GM23338 (cell line): ENCODE results near the gene CRISPLD2. TPM values are rescaled to one million over a fixed set of nuclear protein-coding genes. Genes with fewer than 3 reads are reported as not detected.

Experiments used
- ATAC-seq: fragments of 200-7000 bp; cut with Tn5 transposase; 3 replicates; pipeline ENCODE4 v1.9.1; 2020
- DNase-seq: peaks from one replicate; pipeline ENCODE4 v3.0.0-alpha.2; 2015; ENCODE audit warnings: low spot score
- H2AFZ ChIP-seq: fragments of 200-600 bp; sonication (generic); 2 replicates; pipeline ENCODE4 v1.8.0; 2016; ENCODE audit warnings: antibody characterized with exemption, mild to moderate bottlenecking, moderate library complexity
- H3F3A ChIP-seq: fragments of 200-600 bp; sonication (generic); replicated peaks from 2 replicates; pipeline ENCODE4 v1.8.0; 2017; ENCODE audit warnings: antibody characterized with exemption, mixed run types, low read depth
- H3K27ac ChIP-seq: fragments of 200-600 bp; sonication (generic); 2 replicates; pipeline ENCODE4 v1.6.1; 2016; ENCODE audit warnings: low read depth
- H3K27me3 ChIP-seq: fragments of 200-600 bp; sonication (generic); 2 replicates; pipeline ENCODE4 v1.8.0; 2016; ENCODE audit warnings: mild to moderate bottlenecking, mixed run types, moderate library complexity; ENCODE audit not compliant: insufficient read depth
- H3K36me3 ChIP-seq: fragments of 200-600 bp; sonication (generic); 2 replicates; pipeline ENCODE4 v1.8.0; 2016; ENCODE audit warnings: mild to moderate bottlenecking; ENCODE audit not compliant: insufficient read depth
- H3K4me1 ChIP-seq: fragments of 200-600 bp; sonication (generic); 2 replicates; pipeline ENCODE4 v1.8.0; 2016; ENCODE audit warnings: mild to moderate bottlenecking, moderate library complexity; ENCODE audit not compliant: insufficient read depth
- H3K4me2 ChIP-seq: fragments of 200-600 bp; sonication (generic); 2 replicates; pipeline ENCODE4 v1.7.1; 2017; ENCODE audit warnings: mixed run types
- H3K4me3 ChIP-seq: fragments of 200-600 bp; sonication (generic); 2 replicates; pipeline ENCODE4 v1.6.1; 2016; ENCODE audit warnings: mixed run types
- H3K79me2 ChIP-seq: fragments of 200-600 bp; sonication (generic); replicated peaks from 2 replicates; pipeline ENCODE4 v1.8.0; 2017; ENCODE audit warnings: mild to moderate bottlenecking; ENCODE audit not compliant: insufficient read depth
- H3K9me2 ChIP-seq: fragments of 200-600 bp; sonication (generic); 2 replicates; pipeline ENCODE4 v1.8.0; 2017; ENCODE audit not compliant: insufficient read depth
- H4K20me1 ChIP-seq: fragments of 200-600 bp; sonication (generic); replicated peaks from 2 replicates; pipeline ENCODE4 v1.8.0; 2017; ENCODE audit warnings: mild to moderate bottlenecking; ENCODE audit not compliant: insufficient read depth
- H3K27ac Mint-ChIP-seq: 2 replicates; pipeline ENCODE4 v1.8.0; 2020; ENCODE audit warnings: inconsistent platforms, mild to moderate bottlenecking, moderate library complexity, mixed read lengths
- H3K27me3 Mint-ChIP-seq: 3 replicates; pipeline ENCODE4 v1.8.0; 2022; ENCODE audit warnings: low read depth, mild to moderate bottlenecking, moderate library complexity, mixed read lengths, inconsistent platforms; ENCODE audit not compliant: insufficient read depth, poor library complexity
- H3K36me3 Mint-ChIP-seq: 3 replicates; pipeline ENCODE4 v1.8.0; 2021; ENCODE audit warnings: low read depth, mild to moderate bottlenecking, inconsistent platforms, moderate library complexity, mixed read lengths
- H3K4me1 Mint-ChIP-seq: 3 replicates; pipeline ENCODE4 v1.8.0; 2020; ENCODE audit warnings: mild to moderate bottlenecking, inconsistent platforms, mixed read lengths
- H3K4me3 Mint-ChIP-seq: 3 replicates; pipeline ENCODE4 v1.8.0; 2021; ENCODE audit warnings: moderate library complexity, mild to moderate bottlenecking, inconsistent platforms, mixed read lengths
- H3K9me3 Mint-ChIP-seq: 3 replicates; pipeline ENCODE4 v1.8.0; 2020; ENCODE audit warnings: moderate library complexity, mild to moderate bottlenecking, inconsistent platforms, mixed read lengths
- CREB1 ChIP-seq: fragments of 250-450 bp; sonication (Bioruptor Pico); IDR thresholded peaks from 2 replicates; pipeline ENCODE4 v1.5.0; 2020; ENCODE audit warnings: low read depth, mild to moderate bottlenecking, moderate library complexity
- EZH2 ChIP-seq: fragments of 200-600 bp; sonication (generic); IDR thresholded peaks from one replicate; pipeline ENCODE4 v1.8.0; 2017; ENCODE audit warnings: antibody characterized with exemption, mild to moderate bottlenecking, low read depth; ENCODE audit not compliant: unreplicated experiment
- EZH2phosphoT487 ChIP-seq: fragments of 200-600 bp; sonication (generic); IDR thresholded peaks from one replicate; pipeline ENCODE4 v1.8.1; 2018; ENCODE audit warnings: antibody characterized with exemption; ENCODE audit not compliant: unreplicated experiment
- JUNB ChIP-seq: IDR thresholded peaks from one replicate; pipeline ENCODE4 v1.6.1; 2016; ENCODE audit warnings: antibody characterized with exemption; ENCODE audit not compliant: unreplicated experiment
- NANOG ChIP-seq: IDR thresholded peaks from 2 replicates; pipeline ENCODE4 v1.6.1; 2016; ENCODE audit warnings: antibody characterized with exemption, borderline replicate concordance
- POLR2AphosphoS5 ChIP-seq: IDR thresholded peaks from 2 replicates; pipeline ENCODE4 v1.6.1; 2016; ENCODE audit warnings: antibody characterized with exemption, low read depth
- ZNF331 ChIP-seq: fragments of 250-450 bp; sonication (Bioruptor Pico); IDR thresholded peaks from 2 replicates; pipeline ENCODE4 v1.5.0; 2020; ENCODE audit warnings: low read depth, mild to moderate bottlenecking, moderate library complexity
- polyA plus RNA-seq: library from polyadenylated mRNA; unstranded; fragments of >200 nt; fragmentation: Nextera tagmentation; extraction: Ambion mirVana; gene quantifications from 2 replicates; pipeline ENCODE4 v1.2.1, GENCODE V29; 2016
- total RNA-seq: library from RNA; depleted of rRNA; stranded (reverse); fragments of >200 nt; shearing (Covaris generic); gene quantifications from 2 replicates; pipeline ENCODE4 v1.2.3, GENCODE V29; 2014
- TF ChIP-seq, protein P1 (sequence below), 2 experiments: fragments of 200-600 bp in 1 of 2; sonication (generic) in 1 of 2; conservative IDR thresholded peaks; 2 replicates each; pipeline versions ENCODE4 v1.5.1 to v1.6.1; 2016 to 2017; ENCODE audit warnings: antibody characterized with exemption in 2 of 2, low read depth in 2 of 2, mild to moderate bottlenecking in 2 of 2, moderate library complexity in 1 of 2
- TF ChIP-seq, protein P2 (sequence below): IDR thresholded peaks from 2 replicates; pipeline ENCODE4 v1.6.1; 2016; ENCODE audit warnings: antibody characterized with exemption

Gene CRISPLD2
- total and polyA plus RNA-seq, 2 experiments from 2014 or later, result 2.6 to 8.3 TPM

DNA sequence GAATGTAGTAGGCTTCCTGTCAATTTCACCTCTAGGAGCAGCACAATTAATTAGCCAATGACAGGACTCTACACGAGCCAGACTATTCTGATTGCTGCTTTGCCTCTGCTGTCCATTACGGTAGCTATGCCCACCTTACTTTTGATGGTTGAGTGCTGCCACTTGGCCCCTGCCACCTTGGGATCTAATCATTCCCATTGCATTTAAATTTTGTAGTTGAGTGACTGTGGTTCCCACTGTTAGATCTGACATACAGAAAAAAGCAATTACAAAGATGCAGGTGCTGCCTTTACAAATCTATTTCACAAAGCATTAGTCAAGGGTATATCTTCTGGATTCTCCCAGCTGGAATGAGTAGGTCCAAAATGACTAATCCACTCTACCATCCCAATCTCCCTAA, 39.9 kb downstream of the CRISPLD2 start:
- Histone ChIP-seq H3K4me2 (no peak overlapping the region), H3K79me2 (no peaks in the 10 kb centered on the region), H3K9me2 (peaks cover 3% of the 10 kb centered on the region; the same call in 1 of the 2 replicates), H4K20me1 (no peaks in the 10 kb centered on the region), H3K4me3 (no peak overlapping the region), H2AFZ (no peak overlapping the region), H3K27me3 (no peaks in the 10 kb centered on the region), H3K27ac (no peak overlapping the region), H3K36me3 (no peaks in the 10 kb centered on the region), H3F3A (no peaks in the 10 kb centered on the region), H3K4me1 (no peaks in the 10 kb centered on the region)
- Mint-ChIP-seq H3K36me3 (peaks cover 27% of the 10 kb centered on the region), H3K4me3 (no peak overlapping the region), H3K27ac (no peak overlapping the region), H3K9me3 (peaks cover 17% of the 10 kb centered on the region), H3K27me3 (peaks cover 2% of the 10 kb centered on the region), H3K4me1 (no peaks in the 10 kb centered on the region)
- ATAC-seq (no peak), DNase-seq (no peak)
- no peak for TF ChIP-seq CREB1 (CRISPR knock-in tag)
- no peak for TF ChIP-seq ZNF331 (CRISPR knock-in tag)
- TF ChIP-seq JUNB, result no peak
- no peak for TF ChIP-seq EZH2phosphoT487

DNA sequence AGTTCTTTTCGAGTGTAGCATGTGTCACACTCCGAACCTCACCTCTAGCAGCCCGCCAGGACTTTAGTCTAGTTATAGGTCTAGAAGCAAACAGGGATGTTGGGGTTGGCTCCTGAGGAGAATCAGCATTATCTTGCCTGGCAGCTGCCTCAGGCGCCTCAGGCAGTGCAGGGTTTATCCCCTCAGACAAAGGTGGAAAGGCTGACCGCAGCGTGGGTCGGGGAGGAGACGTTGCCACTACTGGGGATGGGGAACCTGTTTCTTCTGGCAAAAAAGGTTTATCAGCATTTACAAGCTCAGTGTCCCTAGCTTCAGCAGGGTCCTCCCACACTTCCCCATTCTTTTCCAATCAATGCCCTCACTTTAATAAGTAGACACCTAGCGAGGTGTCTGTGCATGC, 40.6 kb downstream of the CRISPLD2 start:
- H3K36me3 Mint-ChIP-seq, result peaks cover 27% of the 10 kb centered on the region
- no peak overlapping the region for H3K4me3 Mint-ChIP-seq
- DNase-seq (no peak), ATAC-seq (no peak)
- Histone ChIP-seq H3K4me2 (no peak overlapping the region), H3K27ac (no peak overlapping the region), H3K79me2 (no peaks in the 10 kb centered on the region), H3K4me1 (no peaks in the 10 kb centered on the region), H3K4me3 (no peak overlapping the region), H3K27me3 (no peaks in the 10 kb centered on the region), H3K9me2 (peaks cover 3% of the 10 kb centered on the region; the same call in 1 of the 2 replicates), H3K36me3 (no peaks in the 10 kb centered on the region), H4K20me1 (no peaks in the 10 kb centered on the region), H3F3A (no peaks in the 10 kb centered on the region), H2AFZ (no peak overlapping the region)
- no peak overlapping the region for H3K27ac Mint-ChIP-seq
- TF ChIP-seq POLR2AphosphoS5 (no peak), EZH2phosphoT487 (no peak), NANOG (no peak), EZH2 (no peak), ZNF331 (CRISPR knock-in tag) (no peak)
- TF ChIP-seq, protein P1, sequence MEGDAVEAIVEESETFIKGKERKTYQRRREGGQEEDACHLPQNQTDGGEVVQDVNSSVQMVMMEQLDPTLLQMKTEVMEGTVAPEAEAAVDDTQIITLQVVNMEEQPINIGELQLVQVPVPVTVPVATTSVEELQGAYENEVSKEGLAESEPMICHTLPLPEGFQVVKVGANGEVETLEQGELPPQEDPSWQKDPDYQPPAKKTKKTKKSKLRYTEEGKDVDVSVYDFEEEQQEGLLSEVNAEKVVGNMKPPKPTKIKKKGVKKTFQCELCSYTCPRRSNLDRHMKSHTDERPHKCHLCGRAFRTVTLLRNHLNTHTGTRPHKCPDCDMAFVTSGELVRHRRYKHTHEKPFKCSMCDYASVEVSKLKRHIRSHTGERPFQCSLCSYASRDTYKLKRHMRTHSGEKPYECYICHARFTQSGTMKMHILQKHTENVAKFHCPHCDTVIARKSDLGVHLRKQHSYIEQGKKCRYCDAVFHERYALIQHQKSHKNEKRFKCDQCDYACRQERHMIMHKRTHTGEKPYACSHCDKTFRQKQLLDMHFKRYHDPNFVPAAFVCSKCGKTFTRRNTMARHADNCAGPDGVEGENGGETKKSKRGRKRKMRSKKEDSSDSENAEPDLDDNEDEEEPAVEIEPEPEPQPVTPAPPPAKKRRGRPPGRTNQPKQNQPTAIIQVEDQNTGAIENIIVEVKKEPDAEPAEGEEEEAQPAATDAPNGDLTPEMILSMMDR (conservative IDR thresholded peaks at IDR 0.05; ENCODE audit: low read depth in 2 of 2), result no peak
- TF ChIP-seq, protein P2, sequence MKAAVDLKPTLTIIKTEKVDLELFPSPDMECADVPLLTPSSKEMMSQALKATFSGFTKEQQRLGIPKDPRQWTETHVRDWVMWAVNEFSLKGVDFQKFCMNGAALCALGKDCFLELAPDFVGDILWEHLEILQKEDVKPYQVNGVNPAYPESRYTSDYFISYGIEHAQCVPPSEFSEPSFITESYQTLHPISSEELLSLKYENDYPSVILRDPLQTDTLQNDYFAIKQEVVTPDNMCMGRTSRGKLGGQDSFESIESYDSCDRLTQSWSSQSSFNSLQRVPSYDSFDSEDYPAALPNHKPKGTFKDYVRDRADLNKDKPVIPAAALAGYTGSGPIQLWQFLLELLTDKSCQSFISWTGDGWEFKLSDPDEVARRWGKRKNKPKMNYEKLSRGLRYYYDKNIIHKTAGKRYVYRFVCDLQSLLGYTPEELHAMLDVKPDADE, result no peak
- no peaks in the 10 kb centered on the region for H3K4me1 Mint-ChIP-seq
- H3K9me3 Mint-ChIP-seq, result peaks cover 17% of the 10 kb centered on the region
- H3K27me3 Mint-ChIP-seq, result peaks cover 2% of the 10 kb centered on the region
